GM04504 (cell line): ENCODE results near the gene STAM2.
"Not testable (repeated sequence)": the region's sequence is repeated elsewhere in the genome, so short reads cannot be mapped to it uniquely, and the experiment has no call there.

Experiments
- DNase-seq: peaks from one replicate; pipeline ENCODE4 v3.0.0-alpha.2; 2012; ENCODE audit warnings: low read depth

Gene STAM2

DNA sequence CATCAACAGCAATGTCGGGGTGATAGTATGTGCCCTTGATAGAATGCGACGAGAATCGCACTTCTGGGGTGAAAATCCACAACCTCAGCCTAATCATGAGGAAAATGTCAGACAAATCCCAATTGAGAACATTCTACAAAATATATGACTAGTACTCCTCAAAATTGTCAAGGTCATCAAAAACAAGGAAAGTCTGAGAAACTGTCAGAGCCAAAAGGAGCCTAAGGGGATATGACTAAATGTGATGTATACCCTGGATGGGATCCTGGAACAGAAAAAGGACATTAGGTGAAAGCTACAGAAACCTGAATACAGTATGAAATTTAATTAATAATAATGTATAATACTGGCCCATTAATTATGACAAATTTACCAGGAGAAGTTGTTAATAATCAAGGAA is 69.1 kb downstream of the STAM2 start:
- no peak for DNase-seq

DNA sequence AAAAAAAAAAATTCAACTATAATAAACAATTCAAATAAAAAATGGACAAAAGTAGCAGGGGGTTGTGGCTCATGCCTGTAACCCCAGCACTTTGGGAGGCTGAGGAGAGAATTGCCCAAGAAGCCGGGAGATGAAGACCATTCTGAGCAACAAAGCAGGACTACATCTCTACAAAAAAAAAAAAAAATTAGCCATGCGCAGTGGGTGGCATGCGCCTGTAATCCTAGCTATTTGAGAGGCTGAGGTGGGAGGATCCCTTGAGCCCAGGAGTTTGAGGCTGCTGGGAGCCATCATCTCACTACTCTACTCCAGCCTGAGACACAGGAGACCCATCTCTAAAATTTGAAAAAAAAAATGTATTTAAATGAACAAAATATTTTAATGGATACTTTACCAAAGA is 72.3 kb downstream of the STAM2 start:
- DNase-seq: no peak

GRCh38 chr2:152100961-152101360 is 74.6 kb downstream of the STAM2 start:
- no peak for DNase-seq

- DNase-seq: no peak
Observed at GRCh38 chr2:152099367-152100050, 76.1 kb downstream of the STAM2 start.

- DNase-seq: no peak
Observed at GRCh38 chr2:152098496-152099366, 76.8 kb downstream of the STAM2 start, which contains the start of gene CACNB4. TSS of gene CACNB4 (minus strand) at chr2:152099044.

GRCh38 chr2:152097801-152098495 is 77.6 kb downstream of the STAM2 start:
- DNase-seq: no peak

DNA sequence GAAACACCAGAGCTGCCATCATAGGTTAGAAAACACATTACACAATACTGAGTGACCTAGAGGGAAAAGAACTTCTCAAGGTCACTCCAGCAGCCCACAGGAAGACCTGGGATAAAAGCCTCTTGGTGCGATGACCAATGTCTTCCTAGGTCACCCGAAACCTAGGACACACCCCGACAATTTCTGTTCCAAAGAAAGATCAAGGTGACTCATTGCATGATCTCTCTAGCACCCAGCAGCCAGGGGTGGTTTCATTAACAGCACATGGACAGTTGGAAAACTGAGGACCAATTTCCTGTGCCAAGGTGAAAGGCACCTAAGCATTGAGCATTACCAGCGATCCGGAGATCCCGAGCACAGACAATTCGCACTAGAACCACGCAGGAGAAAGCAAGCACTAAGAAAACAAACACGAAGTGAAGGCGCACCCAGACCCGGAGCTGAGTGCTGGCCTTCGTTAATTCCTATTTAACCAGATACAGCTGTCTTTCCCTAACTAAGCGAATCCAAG is 78.2 kb downstream of the STAM2 start:
- DNase-seq: no peak

DNA sequence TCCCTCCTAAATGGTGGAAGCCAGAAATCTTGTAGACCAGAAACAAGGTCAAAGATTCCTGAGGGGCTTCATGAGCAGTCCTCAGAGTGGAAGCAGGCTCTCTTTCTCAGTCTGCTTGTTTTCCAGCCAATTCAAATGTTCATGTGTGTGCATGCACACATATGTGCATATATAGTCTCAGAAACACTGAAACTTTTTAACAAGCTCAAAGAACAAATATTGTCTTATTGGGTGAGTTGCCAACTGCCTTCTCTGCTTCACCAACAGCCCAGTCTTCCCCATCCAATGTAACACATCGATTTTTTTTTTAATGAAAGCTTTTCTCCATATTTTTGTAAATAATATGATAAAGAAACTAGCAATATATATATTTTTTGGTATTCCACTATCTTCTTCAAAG is 80.4 kb downstream of the STAM2 start:
- no peak for DNase-seq

DNA sequence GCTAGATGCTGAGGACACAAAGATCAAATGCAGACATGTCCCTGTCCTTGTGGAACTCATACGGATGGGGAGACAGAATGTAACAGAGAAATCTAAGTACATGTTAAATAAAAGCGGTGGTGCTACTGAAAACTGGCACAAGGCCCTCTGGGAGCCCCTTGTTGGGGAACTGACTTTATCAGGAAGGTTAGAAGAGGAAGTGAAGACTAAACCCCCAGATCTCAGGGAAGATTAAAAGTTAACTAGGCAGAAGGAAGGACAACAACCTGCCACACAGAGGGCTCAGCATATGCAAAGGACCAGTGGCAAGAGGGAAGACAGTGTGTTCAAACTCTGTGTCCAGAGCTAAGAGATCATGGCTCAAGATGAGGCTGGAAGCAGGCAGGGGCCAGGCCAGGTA is 81.5 kb downstream of the STAM2 start:
- no peak for DNase-seq

- no peak for DNase-seq
Observed at GRCh38 chr2:152093464-152093863, 82.1 kb downstream of the STAM2 start.

- DNase-seq: no peak
Observed at GRCh38 chr2:152092095-152092494, 83.5 kb downstream of the STAM2 start.

DNA sequence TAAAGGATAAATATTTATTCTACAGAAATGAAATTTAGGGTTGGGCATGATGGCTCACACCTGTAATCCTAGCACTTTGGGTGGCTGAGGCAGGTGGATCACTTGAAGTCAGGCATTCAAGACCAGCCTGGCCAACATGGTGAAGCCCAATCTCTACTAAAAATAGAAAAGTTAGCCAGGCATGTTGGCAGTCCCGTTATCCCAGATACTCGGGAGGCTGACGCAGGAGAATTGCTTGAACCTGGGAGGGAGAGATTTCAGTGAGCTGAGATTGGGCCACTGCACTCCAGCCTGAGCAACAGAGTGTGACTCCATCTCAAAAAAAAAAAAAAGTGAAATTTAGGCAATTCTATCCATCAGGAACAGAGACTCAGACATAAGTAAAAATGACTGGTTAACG is 84.8 kb downstream of the STAM2 start:
- not testable (repeated sequence) for DNase-seq

GRCh38 chr2:152089238-152089637 is 86.3 kb downstream of the STAM2 start:
- no peak for DNase-seq

DNA sequence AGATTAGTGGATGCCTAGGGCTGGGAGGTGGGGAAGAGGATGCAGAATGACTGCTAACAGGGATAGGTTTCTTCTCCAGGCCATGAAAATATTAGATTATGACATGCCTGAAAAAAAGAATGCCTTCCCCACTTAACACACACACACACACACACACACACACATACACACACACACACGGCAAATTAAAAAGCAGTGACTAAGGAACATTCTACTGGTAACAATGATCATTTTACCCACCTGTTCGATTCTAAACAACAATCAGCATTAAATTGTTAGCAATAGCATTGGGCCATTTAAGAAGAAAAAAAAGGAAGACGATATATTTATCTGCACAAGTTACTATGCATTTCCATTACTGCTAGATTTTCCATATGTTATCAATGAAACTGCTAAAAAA is 87.6 kb downstream of the STAM2 start:
- DNase-seq: no peak

DNA sequence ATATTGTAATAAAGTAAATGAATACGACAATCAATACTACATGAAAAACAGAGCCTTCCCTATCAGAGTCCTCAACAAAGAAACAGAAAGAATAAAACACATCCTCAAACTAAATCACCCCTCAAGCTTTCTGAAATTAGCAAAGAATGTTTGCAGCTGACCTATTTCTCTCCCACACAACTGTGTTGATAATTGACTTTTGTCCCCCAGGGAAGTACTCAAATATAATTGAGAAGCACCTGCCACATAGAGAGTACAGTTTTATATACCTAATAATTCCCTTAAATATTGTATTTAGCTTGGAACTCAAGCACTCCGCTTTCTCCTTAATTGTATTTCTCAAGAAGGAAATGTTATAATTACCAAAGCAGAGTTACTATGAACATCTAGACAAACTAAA is 89.3 kb downstream of the STAM2 start:
- DNase-seq: no peak

- DNase-seq: no peak
Observed at GRCh38 chr2:152084076-152084475, 91.5 kb downstream of the STAM2 start.

- DNase-seq: no peak
Observed at GRCh38 chr2:152083202-152083875, 92.2 kb downstream of the STAM2 start.

- DNase-seq: no peak
Observed at GRCh38 chr2:152078662-152079061, 96.9 kb downstream of the STAM2 start.

- DNase-seq: no peak
Observed at GRCh38 chr2:152078023-152078422, 97.5 kb downstream of the STAM2 start.

- no peak for DNase-seq
Observed at GRCh38 chr2:152075461-152076050, 100.0 kb downstream of the STAM2 start.

- DNase-seq: no peak
Observed at GRCh38 chr2:152072011-152072410, 103.6 kb downstream of the STAM2 start.

DNA sequence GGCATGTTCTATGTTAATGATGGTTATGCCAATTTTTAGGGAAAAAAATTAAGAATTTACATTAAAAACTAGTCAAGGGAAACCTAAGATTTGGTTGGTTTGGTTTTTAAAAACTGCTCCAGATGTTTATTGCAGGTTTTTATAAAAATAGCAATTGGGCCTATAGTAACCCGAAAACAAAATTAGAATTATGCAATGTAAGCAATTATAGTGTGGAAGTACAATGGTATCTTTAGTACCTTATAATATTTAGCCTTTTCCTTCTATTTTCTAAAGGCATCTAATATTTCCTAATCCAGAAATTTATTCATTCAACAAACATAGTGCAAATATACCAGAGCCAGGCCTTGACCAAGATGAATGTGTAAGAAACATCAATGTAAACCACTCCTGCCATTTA is 104.0 kb downstream of the STAM2 start:
- no peak for DNase-seq
